Right lung (tissue), 5 donors: Measurements from ENCODE around the gene PAQR4. TPM values are rescaled to one million over a fixed set of nuclear protein-coding genes. Genes with fewer than 3 reads are reported as not detected.

Experiments used
- DNase-seq, 2 donors: peaks; one replicate each; pipeline ENCODE4 v3.0.0-alpha.2; 2013
- polyA plus RNA-seq, 5 donors: library from polyadenylated mRNA; unstranded; fragments of 120-200 nt; gene quantifications; one replicate each; pipeline versions ENCODE4 v1.2.1 to v1.2.3, GENCODE V29; 2013; ENCODE audit warnings: inconsistent platforms in 1 of 5, low replicate concordance in 1 of 5; ENCODE audit not compliant: insufficient read length in 5 of 5, insufficient read depth in 1 of 5

The PAQR4 gene
- polyA plus RNA-seq, 5 donors: 12.0 to 18.5 (median 13.2) TPM

DNA sequence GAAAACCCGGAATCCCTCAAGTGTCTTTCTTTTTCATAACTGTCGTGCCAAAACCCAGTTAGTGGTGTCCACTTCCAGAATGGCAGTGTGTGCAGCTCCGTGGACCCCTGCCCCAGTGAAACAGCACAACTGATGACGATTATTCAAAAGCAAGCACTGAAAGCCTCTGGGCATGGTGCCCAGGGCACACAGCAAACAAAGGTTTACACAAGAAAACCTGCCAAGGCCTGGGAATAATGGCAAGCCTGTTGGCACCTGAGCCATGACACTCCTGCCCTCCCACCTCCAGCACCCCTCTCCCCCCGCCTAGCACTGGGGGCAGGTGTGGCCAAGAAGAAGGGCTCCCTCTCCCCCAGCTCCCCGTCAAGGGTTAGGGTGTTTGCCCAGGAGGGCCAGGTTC lies 8.3 kb downstream of the PAQR4 start:
- peak; percentile 65 to 72 for DNase-seq

DNA sequence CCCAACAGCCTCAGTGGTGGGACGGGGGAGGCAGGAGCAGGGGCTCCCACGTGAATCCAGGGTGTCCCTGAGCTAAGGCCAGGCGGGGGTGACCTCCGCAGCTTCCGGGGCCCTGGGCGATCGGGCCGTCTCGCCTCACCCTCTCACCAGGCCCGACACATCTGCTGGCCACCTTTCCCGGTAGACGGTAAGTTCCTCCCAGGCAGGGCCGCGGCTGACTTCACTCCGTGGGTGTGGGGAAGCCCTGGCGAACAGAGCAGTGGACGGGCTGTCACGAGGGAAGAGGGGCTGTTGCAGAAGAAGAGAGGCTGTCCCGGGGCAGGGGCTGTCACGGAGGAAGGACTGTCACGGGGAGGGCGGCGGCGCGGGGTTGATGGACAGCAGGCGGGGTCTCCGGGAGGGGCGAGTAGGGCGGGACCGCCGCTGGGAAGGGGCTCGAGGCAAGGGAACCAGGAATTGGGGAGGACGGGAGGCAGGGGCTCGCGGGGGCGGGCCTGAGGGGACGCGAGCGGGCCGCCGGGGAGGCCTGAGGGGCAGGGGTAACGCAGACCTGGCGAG lies 10.6 kb downstream of the PAQR4 start:
- DNase-seq: no peak

DNA sequence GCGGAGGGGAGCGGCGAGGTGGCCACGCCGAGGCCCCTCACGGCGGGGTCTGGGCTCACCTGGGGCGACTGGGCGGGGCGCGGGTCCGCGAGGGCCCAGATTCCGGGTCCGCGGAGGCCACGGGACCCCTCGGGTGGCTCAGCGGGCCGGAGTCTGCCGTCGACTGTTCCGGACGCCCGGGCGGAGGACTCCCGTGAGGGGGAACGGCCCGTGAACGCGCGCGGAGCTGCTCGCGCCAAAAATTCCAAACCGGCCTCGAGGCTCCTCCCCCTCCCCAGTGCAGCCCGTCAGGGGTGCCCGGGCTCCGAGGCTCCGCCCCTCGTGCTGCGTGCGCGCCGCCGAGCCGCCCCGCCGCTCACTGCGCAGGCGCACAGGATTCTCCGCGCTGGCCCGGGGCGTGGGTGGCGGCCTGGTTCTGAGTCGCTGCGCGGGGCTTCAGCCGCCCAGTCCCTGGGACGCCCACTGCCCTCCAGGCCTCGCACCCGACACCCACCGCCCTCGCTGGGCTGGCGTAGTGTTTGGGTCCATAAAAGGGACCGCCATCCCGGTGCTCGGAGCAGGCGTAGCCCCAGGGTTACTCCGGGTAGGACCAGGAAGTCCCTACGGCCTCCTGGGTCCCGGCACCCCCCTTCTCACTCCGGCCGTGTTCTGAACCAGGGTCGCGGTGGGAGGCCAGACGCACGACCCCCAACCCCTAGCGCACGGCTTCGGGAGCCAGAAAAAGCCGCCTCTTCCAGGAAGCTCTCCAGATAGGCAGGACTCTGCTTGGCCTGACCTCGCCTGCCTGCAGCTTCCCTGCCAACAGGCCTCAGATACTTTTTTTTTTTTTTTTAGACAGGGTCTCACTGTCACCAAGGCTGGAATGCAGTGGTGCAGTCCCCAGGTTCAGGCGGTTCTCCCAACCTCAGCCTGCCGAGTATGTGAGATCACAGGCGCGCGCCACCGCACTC lies 11.4 kb downstream of the PAQR4 start, which contains the start of gene PKMYT1:
Gene PKMYT1 (minus strand): TSS at position 220 of the 950 bp plus-strand sequence. CDS start 789 bp downstream, outside the sequence.
- peak; percentile 91 for DNase-seq

DNA sequence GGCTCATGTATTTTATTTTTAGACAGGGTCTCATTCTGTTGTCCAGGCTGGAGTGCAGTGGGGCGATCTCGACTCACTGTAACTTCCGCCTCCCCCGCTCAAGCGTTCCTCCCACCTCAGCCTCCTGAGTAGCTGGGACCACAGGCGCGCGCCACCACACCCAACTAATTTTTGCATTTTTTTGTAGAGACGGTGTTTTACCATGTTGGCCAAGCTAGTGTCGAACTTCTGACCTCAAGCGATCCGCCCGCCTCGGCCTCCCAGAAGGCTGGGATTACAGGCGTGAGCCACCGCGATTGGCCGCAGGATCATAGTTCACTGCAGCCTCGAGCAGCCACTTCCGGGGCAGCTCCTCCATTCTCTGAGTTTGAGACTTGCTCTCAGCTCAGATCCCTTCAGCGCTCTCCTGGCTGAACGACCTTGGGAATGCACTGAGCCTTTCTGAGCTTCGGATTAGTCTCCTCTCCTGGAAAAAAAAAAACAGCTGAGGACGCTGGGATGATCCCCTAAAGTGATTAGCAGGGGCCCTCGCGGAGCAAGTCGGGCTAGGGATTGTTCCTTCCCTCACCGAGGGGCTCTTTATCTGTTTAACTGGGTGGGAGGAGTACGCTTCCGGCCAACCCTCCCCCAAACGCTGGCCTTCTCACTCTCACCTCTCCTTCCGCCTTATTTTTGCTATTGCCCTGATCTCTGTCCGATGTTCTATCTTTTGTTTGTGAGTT lies 12.2 kb downstream of the PAQR4 start:
- DNase-seq: no peak

DNA sequence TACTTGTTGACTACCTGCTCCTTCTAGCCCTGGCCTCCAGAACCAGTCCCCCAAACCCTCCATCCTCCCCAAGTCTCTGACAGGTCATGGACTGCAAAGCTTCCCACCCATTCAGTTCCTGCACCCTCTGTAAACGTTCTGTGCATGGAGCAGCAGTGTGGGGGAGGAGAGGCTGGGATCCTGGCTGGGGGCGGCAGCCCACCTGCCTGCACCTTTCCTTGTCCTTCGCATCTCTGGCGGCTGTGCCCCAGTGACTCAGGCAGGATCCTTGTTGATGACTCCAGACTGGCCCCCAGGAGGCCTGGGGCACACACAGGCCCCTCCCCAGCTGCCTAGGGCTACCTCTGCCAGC lies 12.7 kb downstream of the PAQR4 start:
- no peak for DNase-seq

DNA sequence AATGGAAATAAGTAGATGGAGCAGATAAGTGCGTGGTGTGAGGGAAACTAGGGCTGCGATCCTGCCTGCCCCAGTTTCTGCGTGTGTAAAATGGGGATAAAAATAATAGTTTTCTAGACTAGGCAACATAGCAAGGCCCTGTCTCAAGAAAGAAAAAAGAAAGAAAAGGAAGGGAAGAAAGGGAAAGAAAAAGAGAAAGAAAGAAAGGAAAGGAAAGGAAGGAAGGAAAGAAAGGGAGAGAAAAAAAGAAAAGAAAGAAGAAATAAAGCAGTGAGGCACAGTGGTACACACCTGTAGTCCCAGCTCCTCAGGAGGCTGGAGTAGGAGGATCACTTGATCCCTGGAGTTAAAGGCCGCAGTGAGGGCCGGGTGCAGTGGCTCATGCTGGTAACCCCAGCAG lies 13.3 kb downstream of the PAQR4 start:
- no peak for DNase-seq

DNA sequence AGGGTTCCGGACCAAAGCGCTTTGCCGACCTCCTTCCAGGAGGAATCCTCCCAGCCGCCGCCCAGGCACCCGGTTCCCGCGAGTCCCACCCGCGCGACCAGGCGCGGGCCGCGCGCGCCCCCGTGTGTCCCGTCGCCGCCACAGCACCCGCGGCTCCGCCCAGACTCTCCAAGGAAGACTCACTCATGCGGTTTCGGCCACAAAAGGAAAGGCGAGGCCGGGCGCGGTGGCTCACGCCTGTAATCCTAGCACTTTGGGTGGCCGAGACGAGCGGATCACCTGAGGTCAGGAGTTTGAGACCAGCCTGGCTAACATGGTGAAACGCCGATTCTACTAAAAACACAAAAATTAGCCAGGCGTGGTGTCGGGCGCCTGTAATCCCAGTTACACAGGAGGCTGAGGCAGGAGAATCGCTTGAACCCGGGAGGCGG lies 14.6 kb downstream of the PAQR4 start:
- peak; percentile 65 to 73 for DNase-seq

DNA sequence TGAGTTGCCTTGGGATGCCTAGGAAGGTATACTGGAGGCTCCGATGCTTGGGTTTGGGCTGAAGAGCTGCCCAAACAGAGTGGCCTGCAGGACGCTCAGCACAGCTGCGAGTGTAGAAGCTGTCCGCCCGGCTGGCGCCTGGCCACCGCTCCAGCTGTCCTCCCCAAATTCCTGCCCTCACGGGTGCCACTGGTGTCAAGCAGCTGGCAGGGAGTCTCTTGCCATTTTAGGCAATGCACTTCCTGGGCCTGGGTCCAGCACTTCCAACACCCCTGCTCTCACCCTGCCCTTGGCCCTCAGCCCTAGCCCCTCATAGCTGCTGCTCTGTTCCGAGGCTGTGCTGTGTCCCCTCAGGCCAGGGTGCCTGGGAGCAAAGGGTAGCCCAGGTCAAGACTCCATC lies 16.3 kb downstream of the PAQR4 start:
- peak in 1 of 2 donors; percentile 68 for DNase-seq

DNA sequence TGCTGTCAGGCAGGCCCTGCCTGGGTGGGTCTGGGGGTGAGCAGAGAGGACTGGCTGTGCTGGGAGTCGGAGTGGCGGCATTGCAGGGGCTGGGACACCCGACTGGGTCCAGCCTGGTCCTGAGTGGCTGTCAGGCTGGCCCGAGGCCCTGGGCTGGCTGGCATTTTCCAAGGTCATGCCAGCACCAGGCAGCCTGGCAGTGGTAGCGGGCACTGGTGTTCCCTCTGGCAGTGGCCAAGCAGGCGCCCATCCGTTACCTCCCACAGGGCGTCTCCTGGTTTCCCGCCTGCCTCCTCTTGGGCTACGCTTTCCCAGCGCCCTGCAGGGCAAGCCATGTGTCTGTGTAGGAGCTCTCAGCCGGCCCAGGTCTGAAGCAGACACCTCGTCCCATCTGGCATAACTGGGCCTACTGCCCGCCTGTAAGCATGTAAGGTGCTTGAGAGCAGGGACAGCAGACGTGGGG lies 16.8 kb downstream of the PAQR4 start:
- no peak for DNase-seq

DNA sequence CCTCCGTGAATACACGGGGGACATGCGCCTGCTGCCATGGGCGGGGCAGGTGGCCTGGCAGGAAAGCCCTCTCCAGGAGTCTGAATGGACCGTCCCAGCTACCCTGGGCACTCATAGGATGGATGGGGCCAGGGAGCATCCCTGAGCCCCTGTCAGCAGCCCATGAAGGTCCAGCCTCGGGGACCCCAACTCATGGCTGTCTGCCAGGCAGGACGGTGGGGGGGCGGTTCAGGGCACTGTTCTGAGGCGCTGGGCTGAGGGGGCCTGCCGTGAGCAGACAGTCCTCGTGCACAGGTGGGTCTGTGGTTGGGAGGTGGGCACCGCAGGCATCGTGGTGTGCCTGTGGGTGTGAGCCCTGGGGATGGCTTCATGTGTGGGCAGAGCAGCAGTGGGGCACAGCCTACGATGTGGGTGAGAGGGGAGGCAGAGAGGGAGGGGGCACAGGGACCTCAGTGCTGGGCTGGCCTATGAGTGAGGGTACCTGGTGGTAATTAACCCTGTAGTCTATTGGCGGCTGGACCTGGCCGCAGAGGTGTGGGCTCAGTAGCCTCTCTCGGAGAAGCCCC lies 17.6 kb downstream of the PAQR4 start:
- no peak for DNase-seq

DNA sequence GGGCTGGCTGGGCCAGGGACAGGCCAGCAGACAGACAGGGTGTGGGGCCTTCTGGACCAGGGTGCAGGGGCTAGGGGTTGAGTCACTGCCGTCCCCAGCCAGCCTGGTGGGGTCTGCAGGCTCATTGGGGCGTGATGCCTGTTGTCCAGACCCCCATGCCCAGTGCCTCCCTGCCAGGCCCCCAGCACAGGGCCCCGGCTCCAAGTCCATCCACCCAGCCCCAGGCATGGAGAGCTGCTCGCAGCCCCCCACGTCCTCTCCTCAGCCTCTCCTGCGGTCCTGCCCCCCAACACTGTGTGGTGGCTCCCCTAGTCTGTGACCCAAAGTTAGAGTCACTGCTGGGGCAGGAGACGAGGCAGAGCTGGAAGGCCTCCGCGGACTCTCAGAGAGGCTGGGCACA lies 18.1 kb downstream of the PAQR4 start:
- DNase-seq: no peak

DNA sequence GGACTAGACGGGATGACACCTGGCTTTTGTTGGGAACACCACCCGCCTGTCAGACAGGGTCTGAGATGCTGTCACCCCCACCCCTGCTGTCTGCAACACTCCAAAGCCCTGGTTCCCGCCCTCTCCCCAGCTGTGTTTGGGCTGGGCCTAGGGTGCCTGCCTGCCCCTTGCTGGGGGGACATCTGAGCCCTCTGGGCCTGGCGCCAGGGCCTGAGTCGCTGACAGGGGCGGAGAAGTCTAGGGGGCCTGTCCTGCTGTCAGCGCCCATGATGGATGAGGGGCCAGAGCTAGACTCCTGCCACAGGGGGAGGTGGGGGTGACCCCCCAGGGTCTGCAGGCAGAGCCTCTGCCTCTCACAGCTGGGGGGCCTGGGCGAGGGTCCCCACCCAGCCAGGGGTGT lies 18.7 kb downstream of the PAQR4 start:
- peak; percentile 70 to 71 for DNase-seq

DNA sequence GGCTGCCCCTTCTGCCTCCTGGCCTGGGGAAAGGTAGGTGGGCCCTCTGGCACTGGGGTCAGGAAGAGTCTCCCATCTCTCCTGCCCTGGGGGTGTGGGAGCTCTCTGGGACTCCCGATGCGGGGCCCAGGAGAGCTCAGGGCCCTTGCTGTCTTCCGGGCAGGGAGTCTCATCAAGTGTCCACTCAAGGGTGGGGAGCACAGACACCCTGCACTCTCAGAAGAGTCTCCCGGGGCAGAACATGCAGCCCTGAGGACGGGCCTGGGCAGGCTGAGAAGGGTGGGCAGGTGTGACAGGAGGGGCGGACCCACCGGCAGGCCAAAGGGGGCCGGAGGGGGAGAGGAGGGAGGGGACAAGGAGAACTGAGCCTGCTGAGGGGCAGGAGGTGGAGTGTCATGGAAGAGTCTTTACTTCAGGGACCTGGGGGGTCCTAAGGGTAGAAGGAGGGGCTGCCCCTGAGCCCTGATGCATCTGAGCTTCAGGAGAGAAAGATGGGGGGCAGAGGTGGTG lies 19.5 kb downstream of the PAQR4 start:
- DNase-seq: no peak

DNA sequence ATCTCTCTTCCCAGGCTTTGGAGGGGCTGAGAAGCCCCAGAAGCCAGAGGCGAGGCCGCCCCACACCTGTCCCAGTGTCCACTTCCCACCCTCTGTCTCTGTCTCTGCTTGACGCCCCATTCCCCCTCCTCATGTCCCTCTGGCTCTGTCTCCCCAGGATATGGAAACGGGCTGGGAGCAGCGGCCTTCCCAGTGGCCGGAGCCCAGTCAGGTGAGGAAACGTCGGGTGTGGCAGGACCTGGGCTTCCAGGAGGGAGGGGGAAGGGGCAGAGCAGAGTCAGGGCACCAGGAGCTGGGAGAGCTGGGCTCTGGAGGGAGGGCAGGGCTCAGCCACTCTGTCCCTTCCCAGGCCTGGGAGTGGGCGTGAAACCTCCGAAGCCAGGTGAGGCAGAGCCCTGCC lies 21.7 kb downstream of the PAQR4 start:
- DNase-seq: no peak

DNA sequence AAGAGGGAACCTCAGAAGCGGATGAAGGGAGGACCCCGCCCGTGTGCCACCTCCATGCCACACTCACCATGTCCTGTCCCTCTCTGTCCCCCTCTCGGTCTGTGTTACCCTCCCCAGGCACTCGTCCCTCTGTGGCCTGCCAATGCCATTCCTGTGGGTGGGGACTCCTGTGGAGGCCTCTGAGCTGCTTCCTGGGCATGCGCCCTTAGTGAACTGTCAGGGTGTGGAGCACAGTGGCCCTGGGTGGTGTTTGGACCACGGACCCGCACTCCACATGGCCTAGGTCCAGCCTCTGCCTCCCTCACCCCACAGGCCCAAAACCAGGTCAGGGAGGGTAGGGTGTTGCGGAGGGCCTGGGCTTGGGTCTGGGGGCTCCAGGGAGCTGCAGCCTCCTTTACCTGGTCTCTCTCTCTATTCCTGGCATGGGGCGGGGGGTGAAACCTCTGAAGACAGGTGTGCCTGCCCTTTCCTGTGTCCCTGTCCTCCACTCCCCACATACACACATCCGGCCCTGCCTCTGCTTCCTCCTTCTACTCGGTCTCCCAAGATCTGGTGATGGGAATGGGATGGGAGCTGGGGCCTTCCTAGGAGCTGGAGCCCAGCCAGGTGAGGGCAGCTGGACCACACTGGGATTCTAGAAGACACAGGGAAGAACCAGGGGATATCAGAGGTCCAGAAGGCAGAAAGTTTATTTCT lies 22.6 kb downstream of the PAQR4 start:
- no peak for DNase-seq

DNA sequence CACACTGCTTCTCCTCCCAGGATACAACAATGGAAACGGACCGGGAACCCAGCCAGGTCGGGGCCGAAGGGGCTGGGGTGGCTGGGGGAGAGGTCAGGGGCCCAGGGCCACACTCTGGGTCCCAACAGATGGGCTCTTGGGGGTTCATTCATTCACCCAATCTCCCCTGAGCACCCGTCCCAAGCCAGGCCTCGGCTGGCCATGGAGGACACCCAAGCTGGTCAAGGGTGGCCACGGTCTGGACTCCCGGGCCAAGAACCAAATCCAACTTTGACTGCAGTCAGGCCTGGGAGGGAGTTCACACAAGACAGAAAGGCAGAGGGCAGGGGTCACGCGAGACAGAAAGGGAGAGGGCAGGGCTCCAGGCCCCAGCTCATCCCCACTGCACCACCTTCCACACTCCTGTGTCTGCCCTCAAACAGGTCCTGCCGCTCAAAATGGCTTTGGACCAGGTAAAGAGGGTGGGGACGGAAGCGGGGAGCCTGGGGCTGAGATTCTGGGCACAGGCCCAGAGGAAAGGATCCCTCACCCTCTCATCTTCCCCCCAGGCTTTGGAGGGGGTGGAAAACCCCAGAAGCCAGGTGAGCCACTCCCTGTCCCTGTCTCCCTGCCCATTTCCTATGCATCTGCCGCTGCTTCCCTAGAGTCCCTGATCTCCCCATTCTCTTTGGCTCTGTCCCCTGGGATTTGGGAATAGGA lies 23.4 kb downstream of the PAQR4 start:
- DNase-seq: no peak

DNA sequence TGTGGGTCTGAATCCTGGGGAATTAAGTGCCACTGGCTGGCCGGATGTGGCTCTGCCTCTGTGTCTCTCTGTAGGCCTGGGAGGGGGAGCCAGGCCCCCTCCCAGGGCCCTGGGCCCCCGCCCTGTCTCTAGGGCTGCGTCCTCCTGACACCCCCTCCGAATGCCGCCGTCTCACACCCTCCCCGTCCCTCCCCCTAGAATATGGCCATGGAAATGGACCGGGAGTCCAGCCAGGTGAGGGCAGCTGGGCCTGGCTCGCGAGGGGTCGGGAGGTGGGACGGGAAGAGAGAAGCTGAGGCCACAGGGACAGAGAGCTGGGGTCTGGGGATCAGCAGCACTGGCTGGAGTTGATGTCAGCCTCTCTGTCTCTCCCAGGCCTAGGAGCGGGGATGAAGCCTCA lies 27.1 kb downstream of the PAQR4 start:
- DNase-seq: no peak

DNA sequence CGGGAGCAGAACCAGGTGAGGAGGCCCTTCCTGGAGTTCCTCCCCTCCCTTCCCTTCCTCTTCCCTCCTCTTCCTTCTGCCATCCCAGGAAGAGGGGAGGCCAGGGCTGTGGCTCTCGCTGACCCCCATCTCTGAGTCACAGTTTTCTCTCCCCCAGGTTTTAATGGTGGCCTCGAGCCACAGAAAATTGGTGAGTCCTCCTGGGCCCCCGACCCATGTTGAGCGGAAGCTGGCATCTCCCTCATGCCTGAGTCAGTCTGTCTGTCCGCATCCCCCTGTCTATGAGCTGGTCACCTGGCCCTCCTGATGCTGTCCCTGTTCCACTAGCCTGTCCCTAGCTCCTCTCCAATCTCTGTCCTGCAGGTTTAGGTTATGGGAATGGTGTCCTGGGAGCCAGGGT lies 30.8 kb downstream of the PAQR4 start:
- DNase-seq: no peak

DNA sequence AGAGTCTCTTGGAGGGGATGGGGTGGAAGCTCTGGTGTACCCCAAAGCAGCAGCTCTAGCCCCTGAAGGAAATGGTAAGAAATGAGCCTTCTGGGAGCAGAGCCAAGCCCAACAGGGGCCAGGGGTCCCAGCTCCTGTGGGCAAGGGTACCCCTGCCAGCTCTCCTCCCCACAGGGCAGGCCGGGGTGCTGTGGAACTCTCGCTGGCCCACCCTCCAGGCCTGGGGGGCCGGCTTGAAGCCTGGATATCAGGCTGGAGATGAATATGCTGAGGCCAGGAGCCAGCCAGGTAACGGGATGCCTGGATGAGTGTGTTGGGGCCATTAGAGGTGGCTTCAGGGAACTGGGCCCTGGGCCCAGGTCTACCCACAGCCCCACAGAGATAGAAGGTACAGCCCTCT lies 31.4 kb downstream of the PAQR4 start:
- DNase-seq: no peak

DNA sequence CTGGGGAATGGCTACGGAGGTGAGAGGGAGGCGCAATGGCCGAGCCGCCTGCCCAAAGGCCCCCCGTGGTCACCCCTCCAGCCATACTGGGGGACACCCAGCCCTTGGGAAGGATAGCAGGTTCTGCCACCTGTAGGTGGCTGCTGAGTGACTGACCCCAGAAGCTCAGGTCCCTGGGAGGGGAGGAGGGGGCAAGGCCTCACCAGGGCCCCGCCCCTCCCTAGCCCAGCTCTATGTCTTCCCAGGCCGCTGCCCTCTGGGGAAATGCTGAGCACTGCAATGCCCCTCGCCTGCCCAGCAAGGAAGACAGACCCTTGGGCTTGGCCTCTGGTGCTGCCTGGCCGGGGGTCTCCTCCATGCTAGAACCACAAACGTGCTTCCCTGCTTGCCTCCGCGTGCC lies 32.2 kb downstream of the PAQR4 start:
- no peak for DNase-seq
